ENCODE results near the gene SLC4A1.
A peak's percentile ranks its signal among the peaks of the same experiment; 100 is the strongest.

The SLC4A1 gene

GRCh38 chr17:44267818-44268490 is at the start of gene SLC4A1:
TSS of gene SLC4A1 (minus strand) at chr17:44268135. CDS start at chr17:44262866, 5,269 bp downstream.
- no peak for DNase-seq (ENCODE audit: low spot score)

GRCh38 chr17:44317545-44317944 is 49.6 kb upstream of the SLC4A1 start:
- DNase-seq (ENCODE audit: low spot score), result no peak

GRCh38 chr17:44315760-44316731 is 48.1 kb upstream of the SLC4A1 start:
- DNase-seq (ENCODE audit: low spot score), result no peak

- DNase-seq (ENCODE audit: low spot score), result no peak
Measured at GRCh38 chr17:44314869-44315661, 47.1 kb upstream of the SLC4A1 start.

- no peak for DNase-seq (ENCODE audit: low spot score)
Measured at GRCh38 chr17:44314524-44314868, 46.6 kb upstream of the SLC4A1 start.

- no peak for DNase-seq (ENCODE audit: low spot score)
Measured at GRCh38 chr17:44314031-44314430, 46.1 kb upstream of the SLC4A1 start.

- DNase-seq (ENCODE audit: low spot score), result no peak
Measured at GRCh38 chr17:44312396-44313104, 44.6 kb upstream of the SLC4A1 start.

GRCh38 chr17:44311562-44312181 is 43.7 kb upstream of the SLC4A1 start:
- no peak for DNase-seq (ENCODE audit: low spot score)

- DNase-seq (ENCODE audit: low spot score), result no peak
Measured at GRCh38 chr17:44310609-44311376, 42.9 kb upstream of the SLC4A1 start.

- DNase-seq (ENCODE audit: low spot score), result no peak
Measured at GRCh38 chr17:44310188-44310587, 42.3 kb upstream of the SLC4A1 start.

GRCh38 chr17:44309472-44309871 is 41.5 kb upstream of the SLC4A1 start:
- no peak for DNase-seq (ENCODE audit: low spot score)

- no peak for DNase-seq (ENCODE audit: low spot score)
Measured at GRCh38 chr17:44308865-44309264, 40.9 kb upstream of the SLC4A1 start.

- peak; percentile 74 for DNase-seq (ENCODE audit: low spot score)
Measured at GRCh38 chr17:44308320-44308818, 40.4 kb upstream of the SLC4A1 start, which contains the start of gene RUNDC3A. TSS of gene RUNDC3A (plus strand) at chr17:44308601. CDS start at chr17:44308833, 232 bp downstream.

GRCh38 chr17:44307387-44308186 is 39.7 kb upstream of the SLC4A1 start:
- DNase-seq (ENCODE audit: low spot score), result no peak

- DNase-seq (ENCODE audit: low spot score), result no peak
Measured at GRCh38 chr17:44304651-44305050, 36.7 kb upstream of the SLC4A1 start.

- no peak for DNase-seq (ENCODE audit: low spot score)
Measured at GRCh38 chr17:44297975-44298374, 30.0 kb upstream of the SLC4A1 start.

GRCh38 chr17:44293509-44294226 is 25.7 kb upstream of the SLC4A1 start:
- no peak for DNase-seq (ENCODE audit: low spot score)

GRCh38 chr17:44287651-44288050 is 19.7 kb upstream of the SLC4A1 start:
- no peak for DNase-seq (ENCODE audit: low spot score)

GRCh38 chr17:44284024-44284400 is 16.1 kb upstream of the SLC4A1 start:
- DNase-seq (ENCODE audit: low spot score), result no peak

All from kidney capillary endothelial cell (primary cell).